Activated T-cell treated with anti-CD3 and anti-CD28 coated beads for 48 hours (primary cell): ENCODE data around the gene GRIN2A.

Experiments used
- DNase-seq: peaks from one replicate; pipeline ENCODE4 v3.0.0-alpha.2; 2020; ENCODE audit warnings: low read depth

GRIN2A gene

GRCh38 chr16:9965079-9965478 lies 217.1 kb downstream of the GRIN2A start:
- DNase-seq, result no peak

DNA sequence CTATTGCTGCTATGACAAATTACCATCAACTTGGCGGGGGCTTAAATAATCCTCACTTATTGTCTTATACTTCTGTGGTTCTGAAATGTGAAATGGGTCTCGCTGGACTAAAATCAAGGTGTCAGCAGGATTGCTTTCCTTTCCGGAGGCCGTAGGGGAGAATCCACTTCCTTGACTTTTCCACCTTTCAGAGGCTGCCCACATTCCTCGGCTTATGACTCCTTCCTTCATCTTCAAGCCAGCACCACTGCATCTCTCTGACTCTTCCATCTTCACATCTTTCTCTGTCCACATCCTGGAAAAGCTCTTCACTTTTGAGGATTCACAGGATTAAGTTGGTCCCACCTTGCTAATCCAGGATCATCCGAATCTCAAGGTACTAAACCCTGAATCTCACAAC lies 217.8 kb downstream of the GRIN2A start:
- no peak for DNase-seq

- no peak for DNase-seq
Observed at GRCh38 chr16:9957433-9957832, 224.8 kb downstream of the GRIN2A start.

DNA sequence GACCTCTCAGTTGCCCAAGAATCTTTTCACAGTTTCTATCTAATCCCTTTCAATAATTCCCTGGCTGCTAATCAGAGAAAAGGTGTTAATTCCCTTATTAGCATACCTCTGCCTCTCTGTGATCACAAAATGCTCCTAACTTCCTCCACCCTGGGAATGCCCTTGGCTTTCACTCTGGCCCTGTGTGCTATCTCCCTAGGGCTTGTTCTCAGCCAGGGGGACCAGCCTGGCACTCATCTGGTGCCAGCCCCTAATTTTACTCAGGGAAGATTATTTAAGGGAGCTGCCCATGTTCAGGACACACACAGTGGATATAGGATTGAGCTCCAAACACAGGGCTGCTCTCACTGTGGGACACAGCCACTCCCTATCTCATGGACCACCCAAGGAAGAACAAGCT lies 225.2 kb downstream of the GRIN2A start:
- no peak for DNase-seq

GRCh38 chr16:9955677-9956076 lies 226.6 kb downstream of the GRIN2A start:
- no peak for DNase-seq

GRCh38 chr16:9953908-9954570 lies 228.2 kb downstream of the GRIN2A start:
- no peak for DNase-seq

- DNase-seq, result no peak
Observed at GRCh38 chr16:9950658-9951057, 231.6 kb downstream of the GRIN2A start.

DNA sequence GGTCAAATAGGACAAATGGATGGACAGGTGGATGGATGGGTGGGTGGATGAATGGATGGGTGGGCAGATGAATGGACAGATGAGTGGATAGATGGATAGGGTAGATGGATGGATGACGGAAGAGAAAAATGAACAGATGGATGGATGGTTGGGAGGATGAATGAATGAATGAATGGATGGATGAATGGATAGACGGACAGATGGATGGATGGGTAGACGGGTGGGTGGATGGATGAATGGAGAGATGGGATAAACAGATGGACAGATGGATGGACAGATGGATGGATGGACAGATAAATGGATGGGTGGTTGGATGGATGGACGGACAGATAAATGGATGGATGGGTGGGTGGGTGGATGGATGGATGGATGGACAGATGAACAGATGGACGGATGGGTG lies 232.8 kb downstream of the GRIN2A start:
- DNase-seq, result no peak

GRCh38 chr16:9948933-9949332 lies 233.3 kb downstream of the GRIN2A start:
- no peak for DNase-seq

DNA sequence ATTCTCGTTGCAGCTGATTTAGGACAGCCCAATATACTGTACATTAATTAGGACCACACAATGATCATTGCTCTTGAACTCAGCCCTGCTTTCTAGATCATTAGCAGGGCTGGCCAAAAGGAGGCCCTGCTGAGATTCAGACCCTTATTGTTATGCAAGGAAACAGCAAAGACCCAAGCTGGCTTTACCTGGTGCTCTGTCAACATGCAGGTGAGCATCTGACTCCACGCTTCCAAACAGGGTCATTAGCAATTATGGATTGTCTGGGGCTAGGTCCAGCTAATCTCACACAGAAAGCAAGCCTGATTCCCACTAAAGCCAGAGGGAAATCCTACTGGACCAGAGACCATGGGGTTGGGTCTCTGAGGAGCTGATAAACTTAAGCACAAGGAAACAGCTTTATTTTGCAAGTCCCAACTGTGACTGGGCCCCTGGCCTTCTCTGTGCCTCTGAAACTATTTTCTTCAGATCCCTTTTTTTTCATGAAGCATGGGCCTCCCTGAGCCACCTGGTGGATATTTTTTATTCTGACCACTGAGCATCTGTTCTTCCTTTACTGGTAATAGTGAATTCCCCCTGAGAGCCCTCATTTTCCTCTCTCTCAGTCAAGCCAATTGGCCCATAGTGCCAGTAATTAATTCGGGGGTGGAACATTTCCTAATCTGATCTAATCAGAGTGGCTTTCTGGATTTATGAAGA lies 236.1 kb downstream of the GRIN2A start:
- DNase-seq, result no peak

DNA sequence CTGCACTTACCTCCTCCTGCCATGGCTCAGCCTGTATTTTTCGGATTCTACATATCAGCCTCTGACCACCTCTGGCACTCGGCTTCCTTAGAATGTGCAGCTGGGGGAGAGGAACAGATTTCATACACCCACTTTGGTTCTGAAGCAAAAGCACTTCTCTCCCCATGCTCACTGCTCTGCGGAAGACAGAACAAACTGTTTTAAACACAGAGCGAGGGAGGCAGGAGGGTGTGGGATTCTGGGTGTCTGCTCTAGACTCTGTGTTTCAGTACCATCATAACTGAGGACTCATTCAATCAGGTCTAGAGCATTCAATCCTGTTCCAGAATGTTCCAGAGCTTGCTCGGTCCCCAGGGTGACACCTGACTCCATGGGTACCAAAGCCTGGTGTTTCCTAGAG lies 239.1 kb downstream of the GRIN2A start:
- DNase-seq, result no peak

DNA sequence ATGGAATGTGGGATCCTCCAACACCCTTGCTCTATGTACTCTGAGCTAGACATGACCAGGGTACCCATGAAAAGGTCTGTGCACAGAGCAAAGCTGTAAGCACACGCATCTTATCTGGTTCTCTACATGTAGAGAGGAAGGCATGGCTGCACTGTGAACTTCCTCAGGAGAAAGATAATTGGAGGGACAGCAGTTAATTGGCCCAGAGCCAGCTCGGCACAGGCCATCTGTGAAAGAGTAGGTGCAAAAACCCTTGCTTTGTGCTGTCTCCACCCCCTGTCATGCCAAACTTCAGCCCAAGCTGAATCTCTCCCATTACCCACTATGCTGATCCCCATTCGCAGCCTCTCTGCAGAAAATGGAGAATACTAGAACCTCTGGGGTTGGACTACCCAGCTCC lies 241.0 kb downstream of the GRIN2A start:
- DNase-seq, result no peak

GRCh38 chr16:9934723-9935508 lies 247.3 kb downstream of the GRIN2A start:
- no peak for DNase-seq

- no peak for DNase-seq
Observed at GRCh38 chr16:9932919-9933653, 249.1 kb downstream of the GRIN2A start.

DNA sequence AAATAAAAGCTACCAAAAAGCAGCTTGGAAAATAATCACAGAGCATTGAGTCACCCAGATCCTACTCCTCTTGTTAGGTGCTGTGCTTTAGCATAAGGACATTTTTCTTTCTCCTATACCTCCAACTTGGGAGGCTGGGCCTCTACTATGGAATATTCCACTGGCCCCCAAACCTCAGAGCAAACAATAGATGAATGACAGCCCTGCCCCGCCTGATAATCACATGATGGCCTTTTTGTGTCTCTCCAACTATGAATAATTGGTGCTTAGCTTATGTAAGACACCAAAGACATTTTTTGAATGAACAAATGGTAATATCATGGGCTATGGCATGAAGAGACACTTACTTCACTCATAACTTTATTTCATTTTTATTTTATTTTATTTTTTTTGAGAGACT lies 250.2 kb downstream of the GRIN2A start:
- no peak for DNase-seq

DNA sequence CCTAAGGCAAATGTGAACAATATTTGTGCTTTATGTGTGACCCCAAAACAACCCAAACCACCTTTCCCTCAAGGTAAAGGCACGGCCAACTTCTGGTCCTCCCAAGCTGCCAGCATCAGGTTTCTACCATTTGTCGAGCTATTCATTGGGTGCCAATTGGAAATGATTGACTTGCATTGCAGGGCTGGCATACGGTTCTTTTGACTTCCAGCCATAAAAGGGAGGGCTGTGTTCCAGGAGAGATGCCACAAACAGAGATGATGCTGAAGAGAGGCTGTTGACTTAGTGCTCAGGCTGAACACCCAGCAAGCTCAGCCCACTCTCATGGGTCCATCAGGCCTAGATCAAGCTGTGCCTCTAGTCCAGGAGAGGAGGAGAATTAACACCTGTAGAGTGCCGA lies 252.4 kb downstream of the GRIN2A start:
- DNase-seq, result no peak

DNA sequence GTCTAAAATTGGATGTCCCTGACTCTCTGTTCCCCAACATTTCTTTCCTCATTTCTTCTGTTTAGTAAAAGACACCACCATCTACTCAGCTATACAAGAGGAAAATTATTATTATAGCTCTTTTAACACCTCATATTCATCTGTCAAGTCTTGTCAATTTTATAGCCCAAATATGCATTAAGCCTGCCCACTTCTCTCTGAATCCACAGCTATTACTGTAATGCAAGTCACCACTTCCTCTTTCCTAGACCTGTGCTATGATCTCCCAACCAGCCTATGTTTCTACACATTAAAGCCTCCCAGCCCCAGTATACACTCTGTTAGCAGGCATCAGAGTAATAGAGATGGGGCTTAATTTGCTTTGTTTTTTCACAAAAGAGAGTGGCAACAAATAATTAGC lies 252.9 kb downstream of the GRIN2A start:
- no peak for DNase-seq

GRCh38 chr16:9922441-9922840 lies 259.8 kb downstream of the GRIN2A start:
- DNase-seq, result no peak

- DNase-seq, result no peak
Observed at GRCh38 chr16:9921997-9922396, 260.2 kb downstream of the GRIN2A start.

- DNase-seq, result no peak
Observed at GRCh38 chr16:9919460-9919859, 262.8 kb downstream of the GRIN2A start.

DNA sequence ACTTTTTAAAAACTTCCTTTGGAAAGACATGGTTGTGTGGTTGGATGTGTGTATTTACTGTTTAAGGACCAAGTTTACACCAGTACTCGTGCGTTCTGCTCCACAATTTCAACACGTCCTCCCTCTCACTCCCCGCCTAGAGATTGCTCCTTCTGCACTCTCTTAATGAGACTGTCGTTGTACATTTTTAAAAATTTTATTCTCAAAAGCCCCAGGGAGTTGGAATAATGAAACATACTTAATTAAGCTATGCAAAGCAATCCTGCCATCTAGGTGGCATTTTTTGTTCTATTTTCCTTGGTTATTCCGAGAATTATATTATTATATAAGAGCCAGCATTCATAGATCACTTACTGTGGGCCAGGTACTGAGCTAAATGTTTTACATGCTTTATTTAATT lies 264.5 kb downstream of the GRIN2A start:
- DNase-seq, result no peak

GRCh38 chr16:9913604-9914326 lies 268.5 kb downstream of the GRIN2A start:
- no peak for DNase-seq
